GM18519 (cell line): Measurements from ENCODE around the gene ANKRD28.
"Not testable (repeated sequence)": the region's sequence is repeated elsewhere in the genome, so short reads cannot be mapped to it uniquely, and the experiment has no call there.

Experiments
- ATAC-seq: cut with Tn5 transposase; IDR thresholded peaks from one replicate; pipeline ENCODE4 v1.9.1; 2021; ENCODE audit warnings: mild to moderate bottlenecking, moderate library complexity; ENCODE audit not compliant: unreplicated experiment, low FRiP score

The ANKRD28 gene

DNA sequence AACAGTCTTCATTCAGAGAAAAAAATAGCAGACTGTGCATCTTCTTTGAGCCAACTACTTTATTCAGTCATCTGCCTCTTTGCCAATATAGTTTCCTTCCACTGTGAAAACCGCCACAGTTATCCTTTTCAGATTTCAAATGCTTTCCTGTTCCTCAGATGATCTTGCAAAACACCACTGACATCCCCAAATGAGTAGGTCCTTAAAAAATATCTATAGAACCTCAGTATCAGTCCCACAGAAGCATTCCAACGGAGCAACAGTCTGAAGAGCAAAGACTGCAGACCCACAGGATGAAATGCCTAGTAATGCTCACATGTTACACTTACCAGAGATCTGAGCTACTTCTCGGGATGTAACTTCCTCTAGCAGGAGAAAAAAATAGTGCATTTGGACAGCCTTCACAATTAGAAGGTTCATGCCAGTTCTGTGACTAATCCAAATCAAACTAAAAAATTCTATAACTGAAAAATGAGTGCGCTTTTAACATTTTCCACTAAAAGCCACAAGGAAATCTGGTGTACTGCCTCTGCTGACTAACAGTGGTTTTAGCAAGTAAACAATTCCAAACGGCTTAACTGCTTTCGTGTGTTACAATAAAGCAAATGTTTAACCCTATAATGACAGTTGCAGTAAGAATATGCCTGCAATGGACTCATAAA, at the start of gene ANKRD28:
Gene ANKRD28, minus strand, starts transcription at position 338 of the 662 bp plus-strand sequence. CDS start 1,458 bp downstream, outside the sequence.
- ATAC-seq, result no peak

DNA sequence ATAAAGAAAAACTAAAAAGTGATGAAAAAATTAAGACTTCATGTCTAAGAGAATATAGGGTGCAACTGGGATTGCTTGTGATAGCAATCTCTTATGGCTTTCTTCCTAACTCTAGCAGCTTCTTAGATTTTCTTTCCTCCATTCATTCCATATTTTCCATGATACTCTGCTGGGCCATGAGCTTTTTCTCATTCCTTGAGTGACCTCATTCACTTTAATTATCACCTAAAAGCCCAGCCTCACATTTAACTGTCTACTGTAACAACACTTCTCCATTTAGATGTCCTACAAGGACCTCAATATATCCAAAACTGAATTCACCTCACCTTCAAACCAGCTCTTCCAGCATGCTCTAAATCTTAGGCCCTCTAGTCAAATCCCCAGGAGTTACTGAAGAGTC, 49.5 kb upstream of the ANKRD28 start:
- no peak for ATAC-seq

DNA sequence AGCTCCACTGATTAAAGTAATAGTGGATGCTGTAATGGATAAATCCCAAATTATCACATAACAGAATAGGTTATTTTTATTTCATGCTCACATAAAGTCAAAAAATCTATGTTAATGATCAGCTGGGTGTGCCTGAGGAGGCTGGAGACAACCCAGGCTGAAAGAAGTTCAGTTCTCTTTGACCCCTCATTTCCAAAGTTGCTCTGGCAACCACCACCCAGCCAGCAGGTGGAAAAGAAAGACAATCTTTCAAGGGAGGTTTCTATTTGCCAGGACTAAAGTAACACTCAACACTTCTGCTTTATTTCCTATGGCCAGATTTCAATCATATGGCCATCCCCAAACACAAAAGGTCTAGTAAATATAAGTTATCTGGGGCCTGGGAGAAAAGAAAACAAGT, 48.8 kb upstream of the ANKRD28 start:
- no peak for ATAC-seq

DNA sequence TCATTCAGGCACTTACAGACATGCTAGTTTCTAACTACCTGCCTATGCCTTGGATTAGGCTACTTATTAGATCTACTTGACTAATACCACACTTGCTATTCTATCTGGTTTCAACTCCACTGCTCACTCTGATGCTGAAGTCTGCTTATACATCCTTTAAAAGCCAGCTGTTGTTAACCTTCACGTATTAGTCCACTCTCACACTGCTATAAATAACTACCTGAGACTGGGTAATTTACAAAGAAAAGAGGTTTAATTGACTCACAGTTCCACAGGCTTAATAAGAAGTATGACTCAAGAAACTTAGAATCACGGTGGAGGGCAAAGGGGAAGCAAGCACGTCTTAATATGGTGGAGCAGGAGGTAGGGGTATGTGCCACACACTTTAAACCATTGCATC, 47.7 kb upstream of the ANKRD28 start:
- ATAC-seq, result peak; percentile 74

DNA sequence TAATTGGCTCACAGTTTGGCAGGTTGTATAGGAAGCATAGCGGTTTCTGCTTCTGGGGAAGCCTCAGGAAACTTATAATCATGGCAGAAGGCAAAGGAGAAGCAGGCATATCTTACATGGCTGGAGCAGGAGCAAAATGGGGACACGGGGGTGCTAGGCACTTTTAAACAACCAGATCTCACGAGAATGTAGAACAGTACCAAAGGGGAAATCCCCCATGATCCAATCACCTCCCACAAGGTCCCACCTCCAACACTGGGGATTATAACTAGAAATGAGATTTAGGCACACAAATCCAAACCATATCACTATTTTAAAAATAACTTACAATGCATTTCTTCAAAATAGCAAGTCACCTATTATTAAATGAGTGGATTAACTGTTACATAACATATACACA, 47.1 kb upstream of the ANKRD28 start:
- ATAC-seq, result no peak

DNA sequence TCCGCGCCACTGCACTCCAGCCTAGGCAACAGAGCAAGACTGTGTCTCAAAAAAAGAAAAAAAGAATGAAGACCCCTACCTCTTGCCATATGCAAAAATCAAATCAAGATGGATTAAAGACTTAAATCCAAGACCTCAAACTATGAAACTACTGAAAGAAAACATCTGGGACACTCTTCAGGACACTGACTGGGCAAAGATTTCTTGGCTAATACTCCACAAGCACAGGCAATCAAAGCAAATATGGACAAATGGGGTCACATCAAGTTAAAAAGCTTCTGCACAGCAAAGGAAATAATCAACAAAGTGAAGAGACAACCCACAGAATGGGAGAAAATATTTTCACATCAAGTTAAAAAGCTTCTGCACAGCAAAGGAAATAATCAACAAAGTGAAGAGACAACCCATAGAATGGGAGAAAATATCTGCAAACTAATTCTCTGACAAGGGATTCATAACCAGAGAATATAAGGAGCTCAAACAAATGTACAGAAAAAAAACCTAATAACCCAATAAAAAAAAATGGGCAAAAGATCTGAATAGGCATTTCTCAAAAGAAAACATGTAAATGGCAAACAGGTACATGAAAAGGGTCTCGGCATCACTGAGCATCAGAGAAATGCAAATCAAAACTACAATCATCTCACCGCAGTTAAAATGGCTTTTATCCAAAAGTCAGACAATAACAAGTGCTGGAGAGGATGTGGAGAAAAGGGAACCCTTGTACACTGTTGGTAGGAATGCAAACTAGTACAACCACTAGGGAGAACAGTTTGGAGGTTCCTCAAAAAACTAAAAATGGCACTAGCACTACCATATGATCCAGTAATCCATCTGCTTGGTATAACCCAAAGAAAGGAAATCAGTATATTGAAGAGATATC, 43.6 kb upstream of the ANKRD28 start:
- not testable (repeated sequence) for ATAC-seq

DNA sequence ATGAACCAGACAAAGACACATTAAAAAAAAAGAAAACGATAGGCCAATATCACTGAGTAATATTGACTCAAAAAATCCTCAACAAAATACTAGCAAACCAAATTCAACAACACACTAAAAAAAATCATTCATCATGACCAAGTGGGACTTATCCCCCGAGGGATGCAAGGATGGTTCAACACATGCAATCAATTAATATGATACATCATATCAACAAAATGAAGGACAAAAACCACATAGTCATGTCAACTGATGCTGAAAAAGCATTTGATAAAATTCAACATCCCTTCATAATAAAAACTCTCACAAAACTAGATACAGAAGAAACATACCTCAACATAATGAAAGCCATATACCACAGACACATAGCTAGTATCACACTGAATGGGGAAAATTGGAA, 41.8 kb upstream of the ANKRD28 start:
- no peak for ATAC-seq

DNA sequence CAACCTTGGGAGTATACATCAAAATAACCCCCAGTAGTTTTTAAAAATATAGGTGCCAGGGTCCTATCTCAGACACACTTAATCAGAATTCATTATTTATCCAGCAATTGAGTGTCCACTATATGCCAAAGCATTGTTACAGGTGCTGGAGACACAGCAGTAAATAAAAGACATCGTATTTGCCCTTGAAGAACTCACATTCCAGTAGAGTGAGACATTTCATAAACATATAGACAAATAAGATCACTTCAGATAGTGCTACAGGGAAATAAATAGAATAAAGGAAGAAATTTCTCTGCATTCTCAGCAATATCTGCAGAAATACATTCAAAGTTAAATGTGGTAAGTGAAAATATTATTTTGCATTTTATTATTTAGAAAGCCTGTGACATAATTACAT, 34.1 kb upstream of the ANKRD28 start:
- no peak for ATAC-seq

DNA sequence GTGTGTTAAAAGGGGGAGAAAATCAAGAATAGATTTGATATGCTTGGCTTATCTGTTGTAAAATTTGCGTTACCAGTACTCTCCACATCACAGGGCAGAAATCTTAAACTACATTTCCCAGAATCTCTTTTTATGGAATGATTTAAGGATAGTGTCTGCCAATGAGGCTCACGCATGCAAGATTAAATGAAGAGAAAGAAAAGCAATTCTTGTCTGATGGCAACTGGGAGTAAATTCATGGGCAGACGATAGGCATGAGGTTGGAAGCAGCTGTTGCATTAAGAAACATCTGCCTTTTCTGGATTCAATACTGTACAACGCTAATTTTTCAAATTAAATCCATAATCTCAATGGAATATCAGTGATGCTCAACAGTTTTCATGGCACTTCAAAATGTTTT, 27.2 kb upstream of the ANKRD28 start:
- no peak for ATAC-seq

DNA sequence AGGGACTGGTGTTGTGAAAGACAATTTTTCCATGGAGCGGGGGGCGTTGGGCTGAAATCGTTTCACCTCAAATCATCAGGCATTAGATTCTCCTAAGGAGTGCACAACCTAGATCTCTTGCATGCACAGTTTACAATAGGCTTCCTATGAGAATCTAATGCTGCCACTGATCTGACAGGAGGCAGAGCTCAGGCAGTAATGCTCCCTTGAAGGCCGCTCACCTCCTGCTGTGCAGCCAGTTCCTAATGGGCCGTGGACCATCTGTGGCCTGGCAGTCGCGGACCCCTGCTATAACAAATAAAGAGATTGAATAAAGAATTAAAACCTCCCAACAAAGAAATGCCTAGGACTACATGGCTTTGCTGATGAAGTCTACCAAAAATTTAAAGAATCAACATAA, 25.3 kb upstream of the ANKRD28 start:
- ATAC-seq, result no peak

DNA sequence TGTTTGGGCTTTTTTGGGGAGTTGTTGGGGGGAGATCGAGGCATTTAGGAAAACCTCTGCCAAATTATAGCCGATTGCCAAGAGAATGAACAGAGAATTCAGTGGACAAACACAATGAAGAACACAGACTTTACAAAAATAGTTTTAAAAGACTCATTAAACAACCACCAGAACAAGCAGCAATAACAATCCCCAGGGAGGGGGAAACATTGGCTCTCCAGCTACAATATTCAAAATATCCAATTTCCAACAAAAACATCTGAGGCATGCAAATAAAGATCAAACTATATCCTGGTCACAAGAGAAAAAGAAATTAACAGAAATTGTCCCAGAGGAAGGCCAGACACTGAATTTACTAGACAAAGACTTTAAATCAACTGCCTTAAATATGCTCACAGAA, 24.5 kb upstream of the ANKRD28 start:
- ATAC-seq, result no peak

DNA sequence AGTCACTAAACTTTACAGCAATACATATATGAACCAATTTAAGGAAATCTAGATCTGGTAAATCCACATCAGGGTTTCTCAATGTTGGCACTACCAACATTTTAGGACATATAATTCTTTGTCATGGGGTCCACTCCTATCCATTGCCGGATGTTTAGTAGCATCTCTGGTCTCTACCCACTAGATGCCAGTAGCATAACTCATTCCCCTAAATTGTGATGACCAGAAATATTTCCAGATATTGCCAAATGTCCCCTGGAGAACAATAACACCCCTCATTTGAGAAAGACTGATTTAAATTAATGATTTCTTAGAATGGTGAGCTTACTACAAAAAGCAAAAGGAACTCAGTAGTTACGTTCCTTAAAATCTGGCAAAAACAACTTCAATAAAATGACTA, 23.1 kb upstream of the ANKRD28 start:
- ATAC-seq, result no peak

DNA sequence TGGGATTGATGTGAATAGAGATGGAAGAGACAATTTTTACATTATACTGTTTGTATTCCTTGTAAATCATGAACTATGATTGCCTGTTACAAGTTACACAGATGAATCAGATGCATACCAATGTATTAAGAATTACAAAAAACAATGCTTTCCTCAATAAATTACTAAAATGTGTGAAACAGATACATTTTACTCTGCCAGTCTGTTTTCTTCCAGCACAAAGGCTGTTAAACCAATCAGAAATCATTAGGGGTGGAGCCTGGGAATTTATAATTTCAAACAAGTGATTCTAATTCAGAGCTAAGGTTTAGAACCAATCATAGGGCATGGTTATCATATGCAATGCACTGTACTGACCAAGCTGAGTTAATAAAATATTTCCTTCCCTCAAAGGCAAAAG, 21.8 kb upstream of the ANKRD28 start:
- no peak for ATAC-seq

DNA sequence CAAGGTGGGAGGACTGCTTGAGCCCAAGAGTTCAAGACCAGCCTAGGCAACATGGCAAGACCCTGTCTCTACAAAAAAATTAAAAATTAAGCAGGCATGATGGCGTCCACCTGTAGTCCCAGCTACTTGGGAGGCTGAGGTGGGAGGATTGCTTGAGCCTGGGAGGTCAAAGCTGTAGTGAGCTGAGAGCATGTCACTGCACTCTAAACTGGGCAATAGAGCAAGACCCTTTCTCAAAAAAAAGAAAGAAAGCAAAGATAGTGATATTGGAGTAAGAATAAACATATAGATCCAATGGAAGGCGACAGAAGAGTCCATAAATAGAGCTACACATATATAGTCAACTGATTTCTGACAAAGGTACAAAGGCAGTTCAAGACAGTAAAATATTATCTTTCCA, 21.3 kb upstream of the ANKRD28 start:
- ATAC-seq, result no peak

DNA sequence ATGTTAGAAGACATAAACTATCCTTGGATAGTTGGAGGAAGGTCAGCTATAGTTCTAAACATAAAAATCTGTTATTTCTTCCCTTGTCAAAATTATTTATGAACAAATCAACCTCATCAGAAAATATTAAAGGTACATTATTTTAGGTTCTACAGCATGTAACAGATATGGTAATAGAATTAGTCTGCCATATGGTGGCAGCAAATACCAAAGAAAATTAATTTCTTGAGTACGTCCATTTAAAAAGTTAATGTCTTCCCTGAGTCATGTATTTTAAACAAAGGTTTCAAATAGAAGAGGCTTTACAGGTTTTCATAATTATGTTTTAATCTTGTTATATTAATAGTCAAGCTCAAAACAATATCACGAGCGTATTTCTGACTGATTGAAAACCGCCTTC, 17.9 kb upstream of the ANKRD28 start:
- no peak for ATAC-seq

DNA sequence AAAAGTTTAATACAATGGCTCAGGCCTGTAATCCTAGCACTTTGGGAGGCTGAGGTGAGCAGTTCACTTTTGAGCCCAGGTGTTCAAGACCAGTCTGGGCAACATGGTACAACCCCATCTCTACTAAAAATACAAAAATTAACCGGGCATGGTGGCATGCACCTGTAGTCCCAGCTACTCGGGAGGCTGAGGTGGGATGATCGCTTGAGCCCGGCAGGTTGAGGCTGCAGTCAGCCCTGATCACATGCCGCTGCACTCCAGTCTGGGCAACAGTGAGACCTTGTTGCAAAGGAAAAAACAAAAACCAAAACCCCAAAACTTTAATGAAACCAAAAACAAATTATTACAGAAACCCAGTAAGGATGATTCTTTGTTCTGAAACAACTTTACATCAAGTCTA, 15.3 kb upstream of the ANKRD28 start:
- ATAC-seq, result not testable (repeated sequence)

DNA sequence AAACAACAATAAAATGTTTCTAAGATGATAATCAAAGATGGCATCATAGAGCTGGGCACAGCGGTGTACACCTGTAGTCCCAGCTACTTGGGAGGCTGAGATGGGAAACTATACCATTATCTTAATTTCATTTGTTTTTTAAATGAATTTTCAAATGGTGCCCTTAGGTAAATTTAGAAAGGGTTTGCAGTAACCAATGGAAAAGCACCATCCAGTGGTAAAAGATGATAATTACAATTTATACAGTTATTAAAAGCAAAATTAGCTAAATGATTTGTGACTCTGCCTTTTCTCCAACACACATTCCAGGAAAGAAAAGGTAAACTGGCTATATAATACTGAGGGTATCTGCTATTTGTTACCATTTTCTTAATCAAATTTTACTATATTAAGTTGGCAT, 14.4 kb upstream of the ANKRD28 start:
- no peak for ATAC-seq

DNA sequence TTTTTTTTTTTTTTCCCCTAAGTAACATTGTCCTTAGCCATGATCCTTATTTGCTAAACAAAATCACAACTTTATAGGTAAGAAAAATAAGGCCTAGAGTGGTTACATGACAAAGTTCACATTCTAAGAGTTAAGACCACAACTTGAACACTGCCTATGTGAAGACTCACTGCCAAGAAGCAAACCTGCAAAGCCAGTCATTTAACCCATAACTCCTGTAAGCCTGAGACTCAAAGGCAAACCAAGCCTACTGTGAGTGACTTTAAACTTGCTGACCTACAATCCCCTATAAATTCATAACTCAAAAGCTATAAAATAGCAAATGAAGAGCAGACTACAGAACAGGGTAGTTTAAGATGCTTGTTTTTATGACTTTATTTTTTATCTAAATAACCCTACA, 12.9 kb upstream of the ANKRD28 start:
- peak; percentile 30 for ATAC-seq

DNA sequence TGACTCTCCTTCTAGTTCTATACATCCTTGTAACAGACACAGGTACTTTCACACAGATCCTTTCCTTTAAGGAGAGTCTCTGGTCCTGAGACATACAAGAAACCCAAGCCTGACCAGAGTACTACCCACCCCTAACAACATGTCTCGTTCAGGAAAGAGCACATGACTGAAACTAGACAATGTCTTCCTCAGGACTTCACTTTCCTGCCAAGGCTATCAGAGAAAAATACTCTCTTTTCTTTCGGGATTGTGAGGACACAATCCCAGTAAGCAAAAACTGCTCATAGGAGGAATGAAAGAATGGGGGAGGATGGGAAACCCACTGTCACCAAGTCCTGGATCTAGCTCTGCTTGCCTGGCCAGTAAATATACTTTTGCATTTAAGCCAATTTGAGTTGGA, 11.5 kb upstream of the ANKRD28 start:
- ATAC-seq, result no peak

DNA sequence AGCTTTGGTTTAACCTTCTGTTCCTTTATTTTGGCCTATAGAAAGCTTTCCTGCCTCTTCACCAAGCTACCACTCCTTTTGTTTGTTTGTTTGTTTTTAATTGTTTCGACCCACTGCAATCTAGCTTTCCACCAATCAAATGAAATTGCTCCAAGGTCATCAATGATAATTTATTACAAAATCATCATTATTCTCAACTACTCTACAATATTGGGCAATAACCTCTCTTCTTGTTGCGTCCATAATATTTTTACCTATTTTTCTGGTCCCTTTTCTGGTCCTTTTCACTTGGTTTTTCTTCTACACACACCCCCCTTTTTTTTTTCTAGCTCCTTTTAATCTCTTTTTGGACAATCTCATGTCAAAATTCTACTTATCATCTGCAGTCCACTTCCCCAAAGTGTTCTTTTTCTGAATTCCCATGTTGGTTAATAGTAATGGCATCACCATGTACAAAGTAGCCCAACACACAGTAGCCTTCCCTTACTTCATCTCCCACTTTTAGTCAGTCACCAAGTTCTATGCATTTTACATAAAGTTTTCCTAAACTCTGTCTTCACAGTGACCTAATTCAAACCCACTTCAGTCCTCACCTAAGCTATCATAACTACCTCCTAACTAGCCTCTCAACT, 11.0 kb upstream of the ANKRD28 start:
- ATAC-seq, result no peak

DNA sequence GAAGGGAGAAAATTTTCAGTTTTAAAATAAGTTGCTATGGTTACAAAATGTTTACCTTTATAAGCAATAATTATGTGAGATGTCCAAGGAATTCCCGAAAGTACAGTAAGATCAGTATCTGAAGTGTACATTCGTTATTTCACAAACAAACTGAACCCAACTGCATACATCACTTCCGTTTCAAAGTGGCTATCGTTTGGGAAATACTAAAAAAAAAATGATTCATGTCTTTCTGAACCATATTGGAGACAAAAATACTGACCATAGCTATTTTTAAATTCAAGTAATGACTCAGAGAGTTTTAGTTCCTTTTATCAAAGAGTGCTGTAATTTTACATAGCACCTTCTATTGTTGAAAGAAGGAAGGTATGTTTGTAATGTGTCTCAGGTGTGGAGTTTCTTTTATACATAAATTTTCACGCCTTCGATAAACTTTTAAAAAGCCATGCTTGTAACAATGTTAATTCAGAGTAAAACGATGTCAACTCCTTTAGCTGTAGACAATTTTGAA, 8.0 kb upstream of the ANKRD28 start:
- ATAC-seq, result peak; percentile 69
